Activated T-cell treated with anti-CD3 and anti-CD28 coated beads, Interleukin-2, amount 50 U/mL, for 24 hours (primary cell): ENCODE measurements around the gene CRYGD.
"Not testable (repeated sequence)": the region's sequence is repeated elsewhere in the genome, so short reads cannot be mapped to it uniquely, and the experiment has no call there.

Experiments used
- DNase-seq: peaks from one replicate; pipeline ENCODE4 v3.0.0-alpha.2; 2020
- H3K27ac Mint-ChIP-seq: 2 replicates; pipeline ENCODE4 v1.8.0; 2020; ENCODE audit warnings: mild to moderate bottlenecking, mixed read lengths
- H3K27me3 Mint-ChIP-seq: 2 replicates; pipeline ENCODE4 v1.8.0; 2020; ENCODE audit warnings: mixed read lengths
- H3K36me3 Mint-ChIP-seq: 2 replicates; pipeline ENCODE4 v1.8.0; 2020; ENCODE audit warnings: low read depth, mixed read lengths
- H3K4me1 Mint-ChIP-seq: 2 replicates; pipeline ENCODE4 v1.8.0; 2020; ENCODE audit warnings: low read depth, mixed read lengths
- H3K4me3 Mint-ChIP-seq: 2 replicates; pipeline ENCODE4 v1.8.0; 2020; ENCODE audit warnings: mild to moderate bottlenecking, moderate library complexity, mixed read lengths
- H3K9me3 Mint-ChIP-seq: 2 replicates; pipeline ENCODE4 v1.8.0; 2020; ENCODE audit warnings: mixed read lengths

CRYGD gene

GRCh38 chr2:208139447-208139846 is 15.1 kb upstream of the CRYGD start:
- Mint-ChIP-seq H3K9me3 (peaks cover 6% of the 10 kb centered on the region), H3K27me3 (no peaks in the 10 kb centered on the region), H3K4me3 (no peak overlapping the region), H3K4me1 (peaks cover 10% of the 10 kb centered on the region), H3K36me3 (no peaks in the 10 kb centered on the region), H3K27ac (no peak overlapping the region)
- no peak for DNase-seq

- H3K36me3 Mint-ChIP-seq, H3K4me3 Mint-ChIP-seq: not testable (repeated sequence)
These were observed 14.0 kb upstream of the CRYGD start for GRCh38 chr2:208138334-208138733.

GRCh38 chr2:208136716-208137094 is 12.4 kb upstream of the CRYGD start:
- H3K4me3 Mint-ChIP-seq, result no peak overlapping the region
- no peak for DNase-seq
- no peaks in the 10 kb centered on the region for H3K27me3 Mint-ChIP-seq
- no peak overlapping the region for H3K27ac Mint-ChIP-seq
- no peaks in the 10 kb centered on the region for H3K36me3 Mint-ChIP-seq
- peaks cover 6% of the 10 kb centered on the region for H3K9me3 Mint-ChIP-seq
- H3K4me1 Mint-ChIP-seq, result peaks cover 10% of the 10 kb centered on the region

More at GRCh38 chr2:208138334-208138733, 14.0 kb upstream of the CRYGD start:
- H3K4me1 Mint-ChIP-seq, H3K27me3 Mint-ChIP-seq, DNase-seq, H3K9me3 Mint-ChIP-seq, H3K27ac Mint-ChIP-seq: not testable (repeated sequence)

GRCh38 chr2:208135794-208136715 is 11.7 kb upstream of the CRYGD start:
- Mint-ChIP-seq H3K27me3 (no peaks in the 10 kb centered on the region), H3K27ac (no peak overlapping the region), H3K4me3 (no peak overlapping the region), H3K9me3 (peaks cover 6% of the 10 kb centered on the region), H3K36me3 (no peaks in the 10 kb centered on the region), H3K4me1 (peaks cover 10% of the 10 kb centered on the region)
- no peak for DNase-seq

GRCh38 chr2:208134928-208135586 is 10.7 kb upstream of the CRYGD start:
- no peak overlapping the region for H3K27ac Mint-ChIP-seq
- H3K4me3 Mint-ChIP-seq, result no peak overlapping the region
- peaks cover 6% of the 10 kb centered on the region for H3K9me3 Mint-ChIP-seq
- no peaks in the 10 kb centered on the region for H3K27me3 Mint-ChIP-seq
- peaks cover 10% of the 10 kb centered on the region for H3K4me1 Mint-ChIP-seq
- no peaks in the 10 kb centered on the region for H3K36me3 Mint-ChIP-seq
- no peak for DNase-seq

- H3K9me3 Mint-ChIP-seq, result no peaks in the 10 kb centered on the region
- H3K27ac Mint-ChIP-seq, result no peak overlapping the region
- H3K36me3 Mint-ChIP-seq, result no peaks in the 10 kb centered on the region
- peaks cover 14% of the 10 kb centered on the region for H3K27me3 Mint-ChIP-seq
- peaks cover 9% of the 10 kb centered on the region for H3K4me1 Mint-ChIP-seq
- no peak for DNase-seq
- no peak overlapping the region for H3K4me3 Mint-ChIP-seq
These were observed 6.4 kb upstream of the CRYGD start for GRCh38 chr2:208130712-208131110.

- no peaks in the 10 kb centered on the region for H3K36me3 Mint-ChIP-seq
- DNase-seq, result no peak
- H3K4me1 Mint-ChIP-seq, result peaks cover 3% of the 10 kb centered on the region
- H3K9me3 Mint-ChIP-seq, result no peaks in the 10 kb centered on the region
- no peak within 1 kb of the TSS for H3K27ac Mint-ChIP-seq
- peaks cover 20% of the 10 kb centered on the region for H3K27me3 Mint-ChIP-seq
- H3K4me3 Mint-ChIP-seq, result no peak within 1 kb of the TSS
These were observed 5.7 kb upstream of the CRYGD start, which contains the start of gene CRYGC for GRCh38 chr2:208129744-208130711. Gene CRYGC, minus strand, starts transcription at chr2:208129828. Its CDS starts 36 bp downstream, at chr2:208129792.

- H3K27me3 Mint-ChIP-seq, result peaks cover 37% of the 10 kb centered on the region
- peaks cover 13% of the 10 kb centered on the region for H3K4me1 Mint-ChIP-seq
- H3K36me3 Mint-ChIP-seq, result no peaks in the 10 kb centered on the region
- DNase-seq, result no peak
- H3K27ac Mint-ChIP-seq, result no peak overlapping the region
- no peaks in the 10 kb centered on the region for H3K9me3 Mint-ChIP-seq
- H3K4me3 Mint-ChIP-seq, result no peak overlapping the region
These were observed 3.8 kb upstream of the CRYGD start for GRCh38 chr2:208128136-208128535.

GRCh38 chr2:208127090-208127489 is 2.8 kb upstream of the CRYGD start:
- Mint-ChIP-seq H3K4me1 (peaks cover 13% of the 10 kb centered on the region), H3K36me3 (no peaks in the 10 kb centered on the region)
- DNase-seq, result no peak

GRCh38 chr2:208125251-208125650 is 927 bp upstream of the CRYGD start:
- H3K9me3 Mint-ChIP-seq, result no peaks in the 10 kb centered on the region
- H3K4me1 Mint-ChIP-seq, result peaks cover 13% of the 10 kb centered on the region
- DNase-seq, result no peak
- peaks cover 40% of the 10 kb centered on the region for H3K27me3 Mint-ChIP-seq
- no peak overlapping the region for H3K4me3 Mint-ChIP-seq
- H3K27ac Mint-ChIP-seq, result no peak overlapping the region
- no peaks in the 10 kb centered on the region for H3K36me3 Mint-ChIP-seq

More at GRCh38 chr2:208127090-208127489, 2.8 kb upstream of the CRYGD start:
- Mint-ChIP-seq H3K4me3 (no peak overlapping the region), H3K27me3 (peaks cover 40% of the 10 kb centered on the region), H3K27ac (no peak overlapping the region), H3K9me3 (no peaks in the 10 kb centered on the region)

GRCh38 chr2:208122248-208122647 is 2.1 kb downstream of the CRYGD start:
- no peaks in the 10 kb centered on the region for H3K9me3 Mint-ChIP-seq
- H3K4me1 Mint-ChIP-seq, result peaks cover 13% of the 10 kb centered on the region
- no peak for DNase-seq
- no peak overlapping the region for H3K4me3 Mint-ChIP-seq
- peaks cover 36% of the 10 kb centered on the region for H3K27me3 Mint-ChIP-seq
- no peak overlapping the region for H3K27ac Mint-ChIP-seq
- no peaks in the 10 kb centered on the region for H3K36me3 Mint-ChIP-seq

- Mint-ChIP-seq H3K4me1 (peaks cover 3% of the 10 kb centered on the region), H3K36me3 (no peaks in the 10 kb centered on the region), H3K27me3 (peaks cover 8% of the 10 kb centered on the region), H3K9me3 (no peaks in the 10 kb centered on the region), H3K4me3 (no peak overlapping the region), H3K27ac (no peak overlapping the region)
- DNase-seq, result no peak
These were observed 5.4 kb downstream of the CRYGD start for GRCh38 chr2:208118918-208119317.

GRCh38 chr2:208117390-208117789 is 6.9 kb downstream of the CRYGD start:
- H3K36me3 Mint-ChIP-seq, H3K4me1 Mint-ChIP-seq, H3K27me3 Mint-ChIP-seq: not testable (repeated sequence)

GRCh38 chr2:208112969-208113368 is 11.4 kb downstream of the CRYGD start:
- H3K36me3 Mint-ChIP-seq, result no peaks in the 10 kb centered on the region
- no peaks in the 10 kb centered on the region for H3K9me3 Mint-ChIP-seq
- DNase-seq, result no peak
- no peaks in the 10 kb centered on the region for H3K4me1 Mint-ChIP-seq
- no peak overlapping the region for H3K4me3 Mint-ChIP-seq
- no peak overlapping the region for H3K27ac Mint-ChIP-seq
- peaks cover 2% of the 10 kb centered on the region for H3K27me3 Mint-ChIP-seq

More at GRCh38 chr2:208117390-208117789, 6.9 kb downstream of the CRYGD start:
- H3K9me3 Mint-ChIP-seq, H3K27ac Mint-ChIP-seq, DNase-seq, H3K4me3 Mint-ChIP-seq: not testable (repeated sequence)
